GM18511 (cell line): ENCODE measurements around the gene SYT1.

Source experiments
- ATAC-seq: cut with Tn5 transposase; IDR thresholded peaks from one replicate; pipeline ENCODE4 v1.9.1; 2021; ENCODE audit warnings: mild to moderate bottlenecking, moderate library complexity; ENCODE audit not compliant: unreplicated experiment

Gene SYT1

GRCh38 chr12:79487386-79488110 is 623.0 kb downstream of the SYT1 start:
- no peak for ATAC-seq
